NCI-H460 (cell line): ENCODE measurements around the gene PYDC1. TPM values are rescaled to one million over a fixed set of nuclear protein-coding genes. Genes with fewer than 3 reads are reported as not detected.
"Not testable (repeated sequence)": the region's sequence is repeated elsewhere in the genome, so short reads cannot be mapped to it uniquely, and the experiment has no call there.

Experiments
- DNase-seq: peaks from one replicate; pipeline ENCODE4 v3.0.0-alpha.2; 2016; ENCODE audit warnings: low read depth; ENCODE audit errors: extremely low read depth
- total RNA-seq: library from RNA; depleted of rRNA; stranded (reverse); fragments of >200 nt; shearing (Covaris generic); gene quantifications from 2 replicates; pipeline ENCODE4 v1.2.3, GENCODE V29; 2014

PYDC1 gene
- total RNA-seq, 1 experiment from 2014 or later, result not detected

DNA sequence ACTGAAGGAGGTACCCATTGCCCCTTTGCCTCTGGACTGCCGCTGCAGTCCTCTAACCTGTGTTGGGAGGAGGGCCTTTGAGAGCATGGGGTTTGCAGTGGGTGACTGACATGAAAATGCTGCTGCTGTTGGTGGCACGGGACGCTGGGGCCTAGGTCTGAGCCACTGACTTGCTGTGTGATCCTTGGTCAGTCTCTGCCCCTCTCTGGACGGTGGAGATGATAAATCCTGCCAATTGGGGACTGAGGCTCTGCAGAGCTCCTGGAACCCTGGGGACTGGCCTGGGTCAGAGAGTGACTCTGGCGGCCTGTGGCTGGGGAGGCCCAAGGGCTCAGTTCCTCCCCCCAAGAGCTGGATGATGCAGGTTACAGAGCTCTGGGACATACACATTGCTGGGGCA is 6.1 kb upstream of the PYDC1 start:
- DNase-seq, result no peak

DNA sequence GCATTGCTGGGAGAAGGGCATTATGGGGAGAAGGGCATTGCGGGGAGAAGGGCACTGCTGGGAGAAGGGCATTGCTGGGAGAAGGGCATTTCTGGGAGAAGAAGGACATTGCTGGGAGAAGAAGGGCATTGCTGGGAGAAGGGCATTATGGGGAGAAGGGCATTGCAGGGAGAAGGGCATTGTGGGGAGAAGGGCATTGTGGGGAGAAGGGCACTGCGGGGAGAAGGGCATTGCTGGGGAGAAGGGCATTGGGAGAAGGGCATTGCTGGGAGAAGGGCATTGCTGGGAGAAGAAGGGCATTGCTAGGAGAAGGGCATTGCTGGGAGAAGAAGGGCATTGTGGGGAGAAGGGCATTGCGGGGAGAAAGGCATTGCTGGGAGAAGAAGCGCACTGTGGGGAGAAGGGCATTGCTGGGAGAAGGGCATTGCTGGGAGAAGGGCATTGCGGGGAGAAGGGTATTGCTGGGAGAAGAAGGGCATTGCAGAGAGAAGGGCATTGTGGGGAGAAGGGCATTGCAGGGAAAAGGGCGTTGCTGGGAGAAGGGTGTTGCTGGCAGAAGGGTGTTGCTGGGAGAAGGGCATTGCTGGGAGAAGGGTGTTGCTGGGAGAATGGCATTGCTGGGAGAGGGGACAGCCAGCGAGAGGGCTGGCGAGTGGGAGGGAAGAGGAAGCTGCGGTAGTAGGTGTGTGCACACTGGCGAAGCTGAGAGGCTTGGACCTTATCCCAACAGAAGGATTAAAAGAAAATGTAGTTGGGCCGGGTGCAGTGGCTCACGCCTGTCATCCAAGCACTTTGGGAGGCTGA is 4.6 kb upstream of the PYDC1 start:
- DNase-seq, result no peak

DNA sequence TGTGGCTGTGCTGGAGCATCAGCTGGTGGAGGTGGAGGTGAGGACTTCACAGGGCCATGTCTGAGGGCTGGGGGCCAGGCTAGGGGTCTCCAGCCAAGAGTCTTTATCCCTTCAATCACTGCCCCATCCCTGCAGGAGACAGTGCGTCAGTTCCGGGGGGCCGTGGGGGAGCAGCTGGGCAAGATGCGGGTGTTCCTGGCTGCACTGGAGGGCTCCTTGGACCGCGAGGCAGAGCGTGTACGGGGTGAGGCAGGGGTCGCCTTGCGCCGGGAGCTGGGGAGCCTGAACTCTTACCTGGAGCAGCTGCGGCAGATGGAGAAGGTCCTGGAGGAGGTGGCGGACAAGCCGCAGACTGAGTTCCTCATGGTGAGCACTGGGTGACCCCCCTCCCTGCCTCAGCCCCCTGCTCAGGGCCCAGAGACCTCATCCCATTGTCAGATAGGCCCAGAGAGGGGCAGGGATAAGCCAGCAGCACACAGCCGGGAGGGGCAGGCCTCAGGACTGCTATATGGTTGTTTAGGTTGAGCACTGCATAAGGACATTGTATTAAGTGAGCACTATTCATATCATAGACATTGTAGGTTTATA is 2.3 kb upstream of the PYDC1 start:
- DNase-seq, result no peak

DNA sequence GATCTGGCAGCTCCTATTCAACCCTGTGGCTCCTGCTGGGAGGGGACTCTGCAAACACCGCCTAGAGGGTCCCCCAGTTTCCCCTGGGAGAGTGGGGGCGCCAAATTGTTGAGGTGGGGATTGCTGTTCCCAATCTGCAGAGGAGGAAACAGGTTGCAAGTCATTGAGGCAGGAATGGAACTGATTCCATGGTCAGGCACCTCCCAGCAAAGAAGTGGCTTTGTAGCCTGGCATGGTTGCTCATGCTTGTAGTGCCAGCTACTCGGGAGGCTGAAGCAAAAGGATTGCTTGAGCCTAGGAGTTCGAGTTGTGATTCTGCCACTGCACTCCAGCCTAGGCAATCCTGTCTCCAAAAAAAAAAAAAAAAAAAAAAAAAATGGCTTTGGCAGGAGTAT is 198 bp upstream of the PYDC1 start:
- DNase-seq, result no peak

DNA sequence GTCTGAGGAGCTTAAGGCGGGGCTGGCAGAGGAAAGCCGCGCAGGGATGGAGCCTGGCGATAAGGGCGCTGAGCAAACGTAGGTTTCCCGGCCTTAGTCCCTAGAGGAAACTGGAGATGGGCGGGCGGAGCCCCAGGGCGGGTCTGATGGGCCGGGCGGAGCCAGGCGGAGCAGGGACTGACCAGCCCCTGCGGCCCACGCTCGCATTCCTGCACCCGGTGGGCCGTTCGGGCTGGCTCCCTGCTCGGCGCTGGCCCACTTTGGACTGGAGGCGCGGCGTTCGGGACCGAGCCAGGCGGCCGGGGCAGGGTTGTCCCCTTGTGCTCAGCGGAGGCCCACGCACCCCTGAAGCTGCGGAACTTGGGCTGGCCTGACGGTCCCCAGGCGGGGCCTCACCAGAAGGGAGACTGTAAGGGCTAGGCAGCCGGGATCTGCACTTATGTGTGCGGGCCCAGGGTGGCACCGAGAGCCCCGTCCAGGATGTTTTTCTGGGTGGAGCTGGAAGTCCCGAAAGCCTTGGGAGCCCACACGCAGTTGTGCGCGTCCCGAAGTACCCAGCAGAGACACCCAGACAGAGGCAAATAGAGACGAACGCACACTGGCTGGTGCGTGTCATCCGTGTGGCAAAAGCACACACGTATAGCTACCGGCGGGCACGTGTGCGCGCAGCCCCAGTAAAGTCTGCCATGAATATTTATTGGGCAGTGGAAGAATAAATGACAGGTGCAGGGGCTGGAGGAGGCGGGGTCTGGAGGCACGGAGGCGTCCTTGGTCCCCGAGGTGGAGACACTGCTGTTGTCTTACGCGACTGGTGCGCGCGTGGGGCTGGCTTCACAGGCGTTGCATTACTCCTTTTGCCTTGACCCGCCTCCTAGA is 1.4 kb downstream of the PYDC1 start:
- peak; percentile 69 for DNase-seq

DNA sequence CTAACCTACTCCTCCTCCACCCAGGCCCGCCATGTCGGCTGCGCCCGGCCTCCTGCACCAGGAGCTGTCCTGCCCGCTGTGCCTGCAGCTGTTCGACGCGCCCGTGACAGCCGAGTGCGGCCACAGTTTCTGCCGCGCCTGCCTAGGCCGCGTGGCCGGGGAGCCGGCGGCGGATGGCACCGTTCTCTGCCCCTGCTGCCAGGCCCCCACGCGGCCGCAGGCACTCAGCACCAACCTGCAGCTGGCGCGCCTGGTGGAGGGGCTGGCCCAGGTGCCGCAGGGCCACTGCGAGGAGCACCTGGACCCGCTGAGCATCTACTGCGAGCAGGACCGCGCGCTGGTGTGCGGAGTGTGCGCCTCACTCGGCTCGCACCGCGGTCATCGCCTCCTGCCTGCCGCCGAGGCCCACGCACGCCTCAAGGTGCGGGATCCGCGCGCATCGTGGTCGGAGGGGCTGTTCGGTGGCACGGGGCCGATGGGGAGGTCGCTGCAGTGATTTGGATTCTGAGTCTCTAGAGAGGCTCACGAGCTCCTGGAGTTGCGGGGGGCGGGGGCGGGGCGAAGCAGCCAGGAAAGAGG is 2.1 kb downstream of the PYDC1 start:
- DNase-seq, result no peak

DNA sequence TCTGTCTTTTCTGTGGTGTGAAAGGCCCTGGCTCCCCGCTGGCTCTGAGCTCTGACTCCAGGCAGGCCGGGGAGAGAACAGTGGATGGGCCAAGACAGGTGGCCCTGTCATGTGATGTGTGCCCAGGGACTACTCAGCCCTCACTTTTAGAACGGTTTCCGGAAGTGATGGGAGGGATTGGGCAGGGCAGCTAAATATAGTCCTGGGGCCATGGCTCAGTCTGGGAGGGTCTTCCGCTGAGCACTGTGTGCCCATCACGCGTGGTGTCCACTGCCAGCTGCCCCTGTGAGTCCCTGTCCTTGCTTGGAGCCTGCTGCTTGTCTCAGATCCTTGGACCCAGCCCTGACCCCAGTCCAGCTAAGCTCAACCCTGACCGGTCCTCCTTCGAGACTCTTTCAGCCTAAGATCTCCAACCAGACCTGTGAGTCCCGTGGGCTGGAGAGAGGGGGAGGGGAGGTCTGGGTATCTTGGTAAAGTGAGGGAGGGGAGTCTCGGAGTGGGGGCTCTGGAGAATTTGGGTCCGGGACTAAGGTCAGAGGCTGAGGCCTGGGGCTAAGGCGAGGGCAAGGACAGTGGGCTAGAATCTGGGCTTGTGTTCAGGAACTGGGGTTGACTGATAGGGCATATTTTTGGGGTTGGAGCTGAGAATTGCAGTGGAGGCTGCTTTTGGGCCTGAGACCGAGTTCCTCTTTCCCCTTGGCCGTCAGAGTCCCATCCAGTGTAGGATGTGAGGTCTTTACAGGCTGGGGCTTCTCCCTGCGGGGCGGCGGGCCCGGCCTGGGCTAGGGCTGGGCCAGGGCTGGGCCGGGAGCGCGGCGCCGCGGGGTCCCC is 2.8 kb downstream of the PYDC1 start, which contains the start of gene TRIM72:
TRIM72 (plus strand) TSS at position 243 of the 831 bp plus-strand sequence. CDS start 620 bp downstream, outside the sequence.
- no peak for DNase-seq

DNA sequence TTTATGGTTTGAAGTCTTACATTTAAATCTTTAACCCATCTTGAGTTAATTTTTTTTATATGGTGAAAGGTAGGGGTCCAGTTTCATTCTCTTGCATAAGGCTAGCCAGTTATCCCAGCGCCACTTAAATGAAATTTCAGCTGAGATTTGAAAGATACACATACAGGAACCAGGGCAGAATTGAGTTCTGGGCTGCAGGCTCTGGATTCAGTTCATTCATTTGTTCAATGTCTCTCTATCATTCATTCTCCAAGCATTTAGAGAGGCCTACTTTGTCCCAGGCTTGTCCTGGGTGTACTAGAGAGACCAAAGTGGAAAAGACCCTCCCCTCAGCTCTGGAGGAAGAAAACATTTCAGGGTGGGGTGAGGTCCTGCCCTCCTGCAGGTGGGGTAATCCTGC is 3.6 kb downstream of the PYDC1 start:
- no peak for DNase-seq

DNA sequence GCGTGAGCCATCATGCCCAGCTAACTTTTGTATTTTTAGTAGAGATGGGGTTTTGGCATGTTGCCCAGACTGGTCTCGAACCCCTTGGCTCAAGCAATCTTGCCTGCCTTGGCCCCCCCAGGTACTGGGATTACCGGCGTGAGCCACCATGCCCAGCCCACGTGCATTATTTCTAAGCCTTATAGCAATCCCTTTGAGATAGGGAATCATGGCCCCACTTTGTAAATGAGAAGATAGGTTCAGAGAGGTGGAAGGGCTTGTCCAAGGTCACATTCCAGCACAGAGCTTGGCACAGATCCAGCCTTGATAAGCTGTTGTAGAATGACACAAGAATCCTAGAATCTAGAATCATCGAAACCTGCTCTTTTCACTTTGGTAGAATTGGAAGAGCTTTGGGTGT is 10.2 kb downstream of the PYDC1 start:
- no peak for DNase-seq

DNA sequence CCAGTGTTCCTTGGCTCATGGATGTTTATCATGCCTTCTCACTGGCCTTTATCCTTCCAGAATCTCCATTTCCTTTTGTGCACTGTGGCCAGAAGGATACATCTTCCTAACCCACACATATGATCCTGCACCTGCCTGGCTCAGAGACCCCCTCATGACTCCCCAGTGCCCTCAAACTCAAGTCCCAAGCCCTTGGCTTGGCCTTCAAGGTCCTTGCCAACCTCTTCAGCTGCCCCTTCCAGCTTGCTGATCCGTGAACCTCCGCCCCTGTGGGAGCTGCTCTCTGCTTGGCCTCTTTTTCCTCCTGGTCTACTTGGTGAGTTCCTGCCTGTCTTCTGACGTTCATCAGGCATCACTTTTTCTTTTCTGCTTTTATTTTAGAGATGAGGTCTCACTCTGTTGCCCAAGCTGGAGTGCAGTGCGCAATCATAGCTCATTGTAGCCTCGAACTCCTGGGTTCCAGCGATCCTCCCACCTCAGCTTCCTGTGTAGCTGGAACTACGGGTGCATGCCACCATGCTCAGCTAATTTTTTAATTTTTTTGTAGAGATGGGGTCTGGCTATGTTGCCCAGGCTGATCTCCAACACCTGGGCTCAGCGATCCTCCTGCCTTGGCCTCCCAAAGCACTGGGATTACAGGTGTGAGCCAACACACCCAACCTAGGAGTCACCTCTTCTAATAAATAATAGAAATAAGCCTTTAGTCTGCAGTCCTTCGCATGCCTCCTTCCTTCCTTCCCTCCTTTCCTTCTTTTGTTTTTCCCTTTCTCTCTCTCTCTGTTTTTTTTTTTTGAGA is 11.9 kb downstream of the PYDC1 start:
- no peak for DNase-seq

DNA sequence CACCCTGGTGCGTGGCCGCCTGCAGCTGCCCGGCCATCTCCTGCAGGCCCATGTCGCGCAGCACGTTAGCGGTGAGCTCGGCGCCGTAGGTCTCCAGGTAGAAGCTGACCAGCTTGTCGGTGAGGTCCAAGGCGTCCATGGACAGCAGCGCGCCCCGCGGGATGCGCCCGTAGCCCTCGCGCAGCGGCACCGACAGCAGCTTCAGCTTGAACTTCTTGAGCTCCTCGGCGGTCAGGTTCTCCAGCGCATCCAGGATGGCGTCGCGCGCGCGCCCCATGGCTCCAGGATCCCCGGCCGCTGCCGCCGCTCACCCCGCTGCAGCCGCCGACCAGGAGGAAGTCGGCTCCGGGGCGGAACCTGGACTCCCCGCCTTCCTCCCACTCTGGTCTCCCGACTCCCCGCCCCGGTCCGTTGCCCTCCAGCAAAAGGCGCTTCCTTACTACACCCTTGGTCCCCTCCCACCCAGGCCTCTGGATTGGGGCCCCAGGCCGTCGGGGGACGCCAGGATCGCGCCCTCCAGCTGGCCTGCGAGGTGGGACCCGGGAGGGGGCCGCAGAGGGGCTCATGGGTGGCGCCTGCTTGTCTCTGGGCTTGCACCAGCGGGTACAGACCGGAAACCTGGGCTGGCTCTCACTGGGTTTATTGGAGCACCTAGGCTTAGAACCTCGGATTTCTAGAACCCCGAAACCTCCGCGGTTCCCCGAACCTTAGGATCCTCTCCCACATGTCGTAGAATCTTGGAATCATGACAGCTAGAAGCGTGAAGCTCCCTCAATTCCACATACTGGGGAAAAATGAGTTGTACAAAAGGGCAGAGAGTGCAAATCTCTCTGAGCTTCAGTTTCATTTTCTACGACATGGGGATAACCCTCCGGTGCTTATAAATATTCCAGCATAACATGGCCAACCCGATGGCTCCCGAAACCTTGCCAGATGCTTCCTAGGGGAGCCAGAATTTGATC is 14.2 kb downstream of the PYDC1 start, which contains the start of gene PYCARD:
PYCARD (minus strand) TSS at position 347 of the 962 bp plus-strand sequence; CDS start at position 277, 70 bp downstream.
- no peak for DNase-seq

DNA sequence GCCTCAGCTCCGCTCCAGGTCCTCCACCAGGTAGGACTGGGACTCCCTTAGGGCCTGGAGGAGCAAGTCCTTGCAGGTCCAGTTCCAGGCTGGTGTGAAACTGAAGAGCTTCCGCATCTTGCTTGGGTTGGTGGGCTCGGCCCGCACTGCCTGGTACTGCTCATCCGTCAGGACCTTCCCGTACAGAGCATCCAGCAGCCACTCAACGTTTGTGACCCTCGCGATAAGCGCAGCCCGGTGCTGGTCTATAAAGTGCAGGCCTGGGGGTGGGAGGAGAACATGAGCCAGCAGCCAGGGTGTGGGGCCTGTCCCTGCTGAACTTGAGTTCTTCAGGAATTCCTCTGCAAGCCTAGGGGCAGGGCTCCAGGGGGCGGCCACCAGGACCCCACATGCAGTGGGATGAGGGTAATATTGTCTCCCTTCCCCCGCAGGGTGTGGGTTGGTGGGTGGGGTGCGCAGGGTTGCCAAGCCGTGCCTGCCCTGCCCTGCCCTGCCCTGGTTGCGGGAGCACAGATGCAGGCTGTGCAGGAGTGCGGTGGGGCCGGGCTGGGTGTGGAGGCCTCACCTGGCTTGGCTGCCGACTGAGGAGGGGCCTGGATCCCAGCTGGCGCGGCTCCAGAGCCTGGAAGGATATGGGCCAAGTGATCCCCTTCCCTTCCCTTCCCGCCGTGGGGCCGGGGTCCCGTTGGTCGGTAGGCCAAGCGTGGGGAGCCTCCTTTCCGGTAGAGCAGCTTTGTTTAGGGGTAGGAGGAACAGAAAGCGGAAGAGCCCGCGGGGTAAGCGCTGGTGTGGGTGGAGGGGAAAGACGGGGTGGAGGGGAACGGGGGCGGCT is 15.1 kb downstream of the PYDC1 start:
- no peak for DNase-seq

DNA sequence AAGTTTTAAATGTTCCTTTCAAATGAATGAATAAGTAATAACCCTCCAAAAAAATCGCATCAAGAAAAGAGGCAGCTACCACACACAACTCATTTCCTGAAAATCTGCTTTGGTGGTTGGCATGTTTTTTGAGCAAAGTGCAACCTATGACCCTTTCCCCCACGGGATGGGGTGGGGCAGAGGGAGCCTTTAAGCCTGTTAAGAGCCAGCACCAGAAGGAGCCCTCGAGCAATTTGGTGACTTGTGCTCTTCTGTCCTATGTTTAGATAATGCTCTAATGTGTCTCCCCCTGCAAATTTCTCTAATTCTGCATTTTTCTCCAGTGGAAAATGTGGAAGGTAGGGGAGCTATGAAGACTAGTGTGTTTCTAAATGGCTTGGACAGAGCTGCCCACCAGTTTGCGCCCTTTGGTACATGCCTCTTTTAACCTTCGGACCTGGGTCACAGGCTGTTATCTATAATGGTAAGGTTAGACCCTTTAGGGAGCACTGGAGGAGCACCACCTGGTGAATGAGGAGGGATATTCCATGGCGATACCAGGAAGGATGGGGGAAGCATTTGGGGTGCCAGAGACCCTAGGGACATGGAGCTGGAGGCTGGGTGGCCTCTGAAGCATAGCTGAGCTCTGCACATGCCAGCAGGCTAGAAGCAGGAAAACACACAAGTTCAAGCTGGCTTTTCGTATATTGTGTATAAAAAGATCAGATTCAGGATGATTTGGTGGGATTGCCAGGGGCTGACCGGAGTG is 15.9 kb downstream of the PYDC1 start:
- no peak for DNase-seq

DNA sequence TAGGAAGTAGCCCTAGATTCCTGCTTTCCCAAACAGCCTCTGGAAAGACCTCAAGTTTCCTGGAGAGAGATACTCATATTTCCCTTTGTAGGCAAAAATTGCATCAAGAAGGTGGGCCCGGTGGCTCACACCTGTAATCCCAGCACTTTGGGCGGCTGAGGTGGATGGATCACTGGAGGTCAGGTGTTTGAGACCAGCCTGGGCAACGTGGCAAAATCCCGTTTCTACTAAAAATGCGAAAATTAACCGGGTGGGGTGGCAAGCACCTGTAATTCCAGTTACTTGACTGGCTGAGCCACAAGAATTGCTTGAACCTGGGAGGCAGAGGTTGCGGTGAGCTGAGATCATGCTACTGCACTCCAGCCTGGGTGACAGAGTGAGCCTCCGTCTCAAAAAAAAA is 16.8 kb downstream of the PYDC1 start:
- DNase-seq, result not testable (repeated sequence)

DNA sequence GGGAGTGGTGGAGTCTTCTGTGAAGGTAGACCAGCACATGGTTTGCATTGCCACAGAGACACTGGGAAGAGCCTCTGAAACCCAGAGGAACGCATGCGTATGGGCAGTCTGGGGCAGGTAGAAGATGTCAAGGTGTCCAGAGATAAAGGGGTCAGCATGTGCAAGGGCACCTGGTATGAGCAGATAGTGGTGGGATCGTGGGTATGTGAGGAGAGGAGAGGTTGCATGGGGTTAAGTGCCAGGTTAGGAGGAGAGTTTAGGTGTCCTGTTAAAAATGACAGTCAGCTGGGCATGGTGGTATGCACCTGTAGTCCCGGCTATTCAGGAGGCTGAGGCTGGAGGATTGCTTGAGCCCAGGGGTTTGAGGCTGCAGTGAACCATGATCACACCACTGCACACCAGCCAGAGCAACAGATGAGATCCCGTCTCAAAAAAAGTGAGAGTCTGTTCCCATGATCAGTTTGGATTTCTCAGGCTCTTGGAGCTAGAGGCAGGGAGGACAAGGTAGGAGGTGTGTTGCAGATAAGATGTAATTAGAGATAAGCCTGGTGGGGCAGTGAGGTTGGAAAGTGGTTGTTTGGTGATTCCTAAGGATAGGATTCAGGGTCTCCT is 17.4 kb downstream of the PYDC1 start:
- DNase-seq, result no peak
